ENCODE results near the gene ZNF438. TPM values are rescaled to one million over a fixed set of nuclear protein-coding genes. Genes with fewer than 3 reads are reported as not detected.

The ZNF438 gene
- total and polyA plus RNA-seq, 2 of the 8 experiments (the other 6 are each of a cell fraction or from before 2014, with no cell fraction given): 0.95 to 1.7 TPM

DNA sequence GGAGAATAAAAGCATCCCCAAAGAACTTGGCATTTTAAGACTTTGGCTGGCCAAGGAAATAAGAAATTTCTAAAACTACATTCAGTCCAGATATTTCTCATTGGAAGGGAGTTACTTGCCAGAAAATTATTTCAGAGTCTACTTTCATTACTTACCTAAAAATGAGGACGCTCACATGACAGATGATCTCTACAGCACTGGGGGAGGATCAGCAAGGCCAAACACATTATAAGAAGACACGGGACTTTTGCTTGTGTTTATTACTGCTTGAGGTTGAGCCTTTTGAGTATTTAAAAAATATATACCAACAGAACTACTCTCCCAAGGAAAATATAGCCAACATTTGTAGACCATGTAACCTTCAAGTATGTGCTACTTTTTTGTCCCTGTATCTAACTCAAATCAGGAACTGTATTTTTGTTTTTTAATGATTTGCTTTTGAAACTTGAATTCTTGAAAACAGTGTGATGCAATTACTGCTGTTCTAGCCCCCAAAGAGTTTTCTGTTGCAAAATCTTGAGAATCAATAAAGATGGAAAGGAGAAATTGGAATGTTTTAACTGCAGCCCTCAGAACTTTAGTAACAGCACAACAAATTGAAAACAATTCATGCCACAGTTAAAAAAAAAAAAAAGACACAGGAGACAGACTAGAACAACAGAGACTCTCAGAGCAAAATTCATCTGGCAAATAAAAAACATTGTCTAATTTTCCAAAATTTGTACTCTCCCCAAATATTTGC, 128.1 kb downstream of the ZNF438 start (continued):
- no peak for TF ChIP-seq CBX8 (IDR thresholded peaks at IDR 0.05; ENCODE audit: borderline replicate concordance, low read depth, low read length)
- no peak for TF ChIP-seq SP2 (IDR thresholded peaks at IDR 0.05; ENCODE audit: low read length)
- TF ChIP-seq JUN (IDR thresholded peaks at IDR 0.05; ENCODE audit: low read depth, low read length): no peak
- no peak for TF ChIP-seq SIN3A (conservative IDR thresholded peaks at IDR 0.05 in 1 of 2, IDR thresholded peaks at IDR 0.05 in 1 of 2; ENCODE audit: low read depth in 1 of 2, low read length in 2 of 2)
- TF ChIP-seq, protein P1, sequence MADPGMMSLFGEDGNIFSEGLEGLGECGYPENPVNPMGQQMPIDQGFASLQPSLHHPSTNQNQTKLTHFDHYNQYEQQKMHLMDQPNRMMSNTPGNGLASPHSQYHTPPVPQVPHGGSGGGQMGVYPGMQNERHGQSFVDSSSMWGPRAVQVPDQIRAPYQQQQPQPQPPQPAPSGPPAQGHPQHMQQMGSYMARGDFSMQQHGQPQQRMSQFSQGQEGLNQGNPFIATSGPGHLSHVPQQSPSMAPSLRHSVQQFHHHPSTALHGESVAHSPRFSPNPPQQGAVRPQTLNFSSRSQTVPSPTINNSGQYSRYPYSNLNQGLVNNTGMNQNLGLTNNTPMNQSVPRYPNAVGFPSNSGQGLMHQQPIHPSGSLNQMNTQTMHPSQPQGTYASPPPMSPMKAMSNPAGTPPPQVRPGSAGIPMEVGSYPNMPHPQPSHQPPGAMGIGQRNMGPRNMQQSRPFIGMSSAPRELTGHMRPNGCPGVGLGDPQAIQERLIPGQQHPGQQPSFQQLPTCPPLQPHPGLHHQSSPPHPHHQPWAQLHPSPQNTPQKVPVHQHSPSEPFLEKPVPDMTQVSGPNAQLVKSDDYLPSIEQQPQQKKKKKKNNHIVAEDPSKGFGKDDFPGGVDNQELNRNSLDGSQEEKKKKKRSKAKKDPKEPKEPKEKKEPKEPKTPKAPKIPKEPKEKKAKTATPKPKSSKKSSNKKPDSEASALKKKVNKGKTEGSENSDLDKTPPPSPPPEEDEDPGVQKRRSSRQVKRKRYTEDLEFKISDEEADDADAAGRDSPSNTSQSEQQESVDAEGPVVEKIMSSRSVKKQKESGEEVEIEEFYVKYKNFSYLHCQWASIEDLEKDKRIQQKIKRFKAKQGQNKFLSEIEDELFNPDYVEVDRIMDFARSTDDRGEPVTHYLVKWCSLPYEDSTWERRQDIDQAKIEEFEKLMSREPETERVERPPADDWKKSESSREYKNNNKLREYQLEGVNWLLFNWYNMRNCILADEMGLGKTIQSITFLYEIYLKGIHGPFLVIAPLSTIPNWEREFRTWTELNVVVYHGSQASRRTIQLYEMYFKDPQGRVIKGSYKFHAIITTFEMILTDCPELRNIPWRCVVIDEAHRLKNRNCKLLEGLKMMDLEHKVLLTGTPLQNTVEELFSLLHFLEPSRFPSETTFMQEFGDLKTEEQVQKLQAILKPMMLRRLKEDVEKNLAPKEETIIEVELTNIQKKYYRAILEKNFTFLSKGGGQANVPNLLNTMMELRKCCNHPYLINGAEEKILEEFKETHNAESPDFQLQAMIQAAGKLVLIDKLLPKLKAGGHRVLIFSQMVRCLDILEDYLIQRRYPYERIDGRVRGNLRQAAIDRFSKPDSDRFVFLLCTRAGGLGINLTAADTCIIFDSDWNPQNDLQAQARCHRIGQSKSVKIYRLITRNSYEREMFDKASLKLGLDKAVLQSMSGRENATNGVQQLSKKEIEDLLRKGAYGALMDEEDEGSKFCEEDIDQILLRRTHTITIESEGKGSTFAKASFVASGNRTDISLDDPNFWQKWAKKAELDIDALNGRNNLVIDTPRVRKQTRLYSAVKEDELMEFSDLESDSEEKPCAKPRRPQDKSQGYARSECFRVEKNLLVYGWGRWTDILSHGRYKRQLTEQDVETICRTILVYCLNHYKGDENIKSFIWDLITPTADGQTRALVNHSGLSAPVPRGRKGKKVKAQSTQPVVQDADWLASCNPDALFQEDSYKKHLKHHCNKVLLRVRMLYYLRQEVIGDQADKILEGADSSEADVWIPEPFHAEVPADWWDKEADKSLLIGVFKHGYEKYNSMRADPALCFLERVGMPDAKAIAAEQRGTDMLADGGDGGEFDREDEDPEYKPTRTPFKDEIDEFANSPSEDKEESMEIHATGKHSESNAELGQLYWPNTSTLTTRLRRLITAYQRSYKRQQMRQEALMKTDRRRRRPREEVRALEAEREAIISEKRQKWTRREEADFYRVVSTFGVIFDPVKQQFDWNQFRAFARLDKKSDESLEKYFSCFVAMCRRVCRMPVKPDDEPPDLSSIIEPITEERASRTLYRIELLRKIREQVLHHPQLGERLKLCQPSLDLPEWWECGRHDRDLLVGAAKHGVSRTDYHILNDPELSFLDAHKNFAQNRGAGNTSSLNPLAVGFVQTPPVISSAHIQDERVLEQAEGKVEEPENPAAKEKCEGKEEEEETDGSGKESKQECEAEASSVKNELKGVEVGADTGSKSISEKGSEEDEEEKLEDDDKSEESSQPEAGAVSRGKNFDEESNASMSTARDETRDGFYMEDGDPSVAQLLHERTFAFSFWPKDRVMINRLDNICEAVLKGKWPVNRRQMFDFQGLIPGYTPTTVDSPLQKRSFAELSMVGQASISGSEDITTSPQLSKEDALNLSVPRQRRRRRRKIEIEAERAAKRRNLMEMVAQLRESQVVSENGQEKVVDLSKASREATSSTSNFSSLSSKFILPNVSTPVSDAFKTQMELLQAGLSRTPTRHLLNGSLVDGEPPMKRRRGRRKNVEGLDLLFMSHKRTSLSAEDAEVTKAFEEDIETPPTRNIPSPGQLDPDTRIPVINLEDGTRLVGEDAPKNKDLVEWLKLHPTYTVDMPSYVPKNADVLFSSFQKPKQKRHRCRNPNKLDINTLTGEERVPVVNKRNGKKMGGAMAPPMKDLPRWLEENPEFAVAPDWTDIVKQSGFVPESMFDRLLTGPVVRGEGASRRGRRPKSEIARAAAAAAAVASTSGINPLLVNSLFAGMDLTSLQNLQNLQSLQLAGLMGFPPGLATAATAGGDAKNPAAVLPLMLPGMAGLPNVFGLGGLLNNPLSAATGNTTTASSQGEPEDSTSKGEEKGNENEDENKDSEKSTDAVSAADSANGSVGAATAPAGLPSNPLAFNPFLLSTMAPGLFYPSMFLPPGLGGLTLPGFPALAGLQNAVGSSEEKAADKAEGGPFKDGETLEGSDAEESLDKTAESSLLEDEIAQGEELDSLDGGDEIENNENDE (IDR thresholded peaks at IDR 0.05; ENCODE audit: insufficient replicate concordance, low read length): no peak
- no peak for TF ChIP-seq TAF7 (optimal IDR thresholded peaks at IDR 0.05; ENCODE audit: borderline replicate concordance, low read depth, low read length)
- no peak for TF ChIP-seq SIRT6 (IDR thresholded peaks at IDR 0.05; ENCODE audit: low read length)
- no peak for TF ChIP-seq BACH1 (IDR thresholded peaks at IDR 0.05; ENCODE audit: low read length)
- no peak for TF ChIP-seq JUND (IDR thresholded peaks at IDR 0.05; ENCODE audit: low read length)
- TF ChIP-seq CTBP2 (IDR thresholded peaks at IDR 0.05; ENCODE audit: borderline replicate concordance, insufficient read depth, insufficient read length, low read length): no peak
